ENCODE data around the gene FBXO21.

Gene FBXO21

DNA sequence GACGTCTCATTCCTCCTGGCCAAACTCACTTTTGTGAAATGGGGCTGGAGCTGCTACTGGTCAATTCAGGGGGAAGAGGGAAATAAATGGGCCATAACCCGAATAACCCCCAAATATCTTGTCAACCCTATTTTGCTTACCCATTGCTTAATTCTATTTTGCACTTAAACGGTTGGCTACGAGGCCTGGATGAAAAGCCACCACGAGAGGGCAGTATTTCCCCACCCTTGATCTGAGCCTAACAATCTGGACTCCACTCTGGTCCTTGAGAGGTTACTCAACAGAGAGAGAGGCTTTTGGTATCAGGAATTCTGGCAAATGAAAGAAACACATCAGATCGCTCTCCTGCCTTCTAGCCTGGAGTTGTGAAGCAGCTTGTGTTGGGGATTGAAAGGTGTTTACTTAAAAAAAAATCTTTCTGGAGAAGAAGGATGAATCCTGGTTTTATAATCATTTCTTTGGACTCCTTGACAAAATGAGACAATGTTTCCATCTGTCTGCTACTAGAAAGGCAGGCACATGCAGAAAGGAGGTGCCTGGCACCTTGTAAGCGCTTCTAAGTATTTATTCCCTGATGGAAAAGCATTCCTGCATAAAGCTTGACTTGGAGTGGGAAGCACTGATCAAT is 22.4 kb upstream of the FBXO21 start:
- Histone ChIP-seq H3K9me3 (replicated peaks; ENCODE audit: insufficient read depth, low read length) (no peaks in the 10 kb centered on the region), H3F3A (ENCODE audit: insufficient read depth, low read length) (no peaks in the 10 kb centered on the region), H3K4me1 (ENCODE audit: low read length) (no peaks in the 10 kb centered on the region), H3K4me2 (ENCODE audit: low read depth, low read length) (no peak overlapping the region), H4K20me1 (ENCODE audit: insufficient read depth, low read length) (no peaks in the 10 kb centered on the region), H3K9ac (ENCODE audit: low read length) (no peak overlapping the region), H3K9me2 (replicated peaks; ENCODE audit: insufficient read depth, low read length) (no peaks in the 10 kb centered on the region), H2AFZ (ENCODE audit: low read length) (no peak overlapping the region), H3K27me3 (replicated peaks; ENCODE audit: insufficient read depth, low read length) (peaks cover 3% of the 10 kb centered on the region), H3K27ac (ENCODE audit: low read length) (no peak overlapping the region), H3K79me2 (ENCODE audit: low read length) (no peaks in the 10 kb centered on the region), H3K36me3 (replicated peaks; ENCODE audit: insufficient read depth, low read length) (no peaks in the 10 kb centered on the region), H3K4me3 (ENCODE audit: low read length) (no peak overlapping the region)
- DNase-seq, result peak; percentile 40
- TF ChIP-seq CTCF (IDR thresholded peaks at IDR 0.05; ENCODE audit: low read length) (peak; percentile 71), EZH2phosphoT487 (IDR thresholded peaks at IDR 0.05; ENCODE audit: low read length) (no peak)

DNA sequence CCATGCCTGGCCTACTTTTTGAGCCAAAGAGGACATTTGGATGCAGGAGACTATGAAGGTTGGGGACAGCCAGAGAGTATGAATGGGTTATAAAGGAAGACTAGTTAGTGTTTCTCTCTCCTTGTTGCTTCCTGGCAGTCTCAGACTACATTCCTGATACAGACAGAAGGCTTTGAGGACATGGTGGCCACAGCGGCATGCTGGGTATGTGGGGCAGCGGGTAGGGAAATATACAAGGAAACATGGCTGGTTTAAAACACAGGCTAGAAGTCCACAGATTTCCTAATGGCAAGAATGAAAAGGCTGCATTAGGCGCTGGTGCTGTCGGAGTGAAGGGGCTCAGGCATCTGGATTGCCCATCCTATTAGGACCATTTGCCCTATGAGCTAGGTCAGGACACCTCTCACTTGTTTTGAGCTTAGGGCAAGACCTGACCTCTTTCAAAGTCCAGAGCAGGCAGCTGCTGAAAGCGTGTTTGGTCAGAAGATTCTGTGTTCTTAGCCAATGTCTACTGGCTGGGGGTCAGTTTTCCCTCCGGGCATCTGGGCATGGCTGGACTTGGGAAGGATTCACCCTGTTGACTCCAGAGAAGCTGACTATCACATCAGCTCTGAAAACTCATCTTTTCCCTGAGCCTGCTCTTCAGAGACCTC is 20.1 kb upstream of the FBXO21 start:
- Histone ChIP-seq H3K79me2 (ENCODE audit: low read length) (no peaks in the 10 kb centered on the region), H3K4me3 (ENCODE audit: low read length) (no peak overlapping the region), H3K4me1 (ENCODE audit: low read length) (no peaks in the 10 kb centered on the region), H3K9ac (ENCODE audit: low read length) (no peak overlapping the region), H2AFZ (ENCODE audit: low read length) (no peak overlapping the region), H3K9me2 (replicated peaks; ENCODE audit: insufficient read depth, low read length) (no peaks in the 10 kb centered on the region), H3K27ac (ENCODE audit: low read length) (no peak overlapping the region), H4K20me1 (ENCODE audit: insufficient read depth, low read length) (no peaks in the 10 kb centered on the region), H3K36me3 (replicated peaks; ENCODE audit: insufficient read depth, low read length) (no peaks in the 10 kb centered on the region), H3F3A (ENCODE audit: insufficient read depth, low read length) (no peaks in the 10 kb centered on the region), H3K27me3 (replicated peaks; ENCODE audit: insufficient read depth, low read length) (no peaks in the 10 kb centered on the region; the same call in 1 of the 2 replicates), H3K4me2 (ENCODE audit: low read depth, low read length) (no peak overlapping the region), H3K9me3 (replicated peaks; ENCODE audit: insufficient read depth, low read length) (no peaks in the 10 kb centered on the region)
- TF ChIP-seq CTCF (IDR thresholded peaks at IDR 0.05; ENCODE audit: low read length) (no peak), EZH2 (optimal IDR thresholded peaks at IDR 0.05; ENCODE audit: low read depth, low read length) (no peak), EZH2phosphoT487 (IDR thresholded peaks at IDR 0.05; ENCODE audit: low read length) (no peak)
- DNase-seq, result no peak

- TF ChIP-seq EZH2 (optimal IDR thresholded peaks at IDR 0.05; ENCODE audit: low read depth, low read length), result no peak
- no peak for TF ChIP-seq EZH2phosphoT487 (IDR thresholded peaks at IDR 0.05; ENCODE audit: low read length)
- TF ChIP-seq CTCF (IDR thresholded peaks at IDR 0.05; ENCODE audit: low read length), result no peak
- DNase-seq, result no peak
- Histone ChIP-seq H3K36me3 (replicated peaks; ENCODE audit: insufficient read depth, low read length) (no peaks in the 10 kb centered on the region), H4K20me1 (ENCODE audit: insufficient read depth, low read length) (no peaks in the 10 kb centered on the region), H3F3A (ENCODE audit: insufficient read depth, low read length) (no peaks in the 10 kb centered on the region), H3K4me3 (ENCODE audit: low read length) (no peak overlapping the region), H3K4me2 (ENCODE audit: low read depth, low read length) (no peak overlapping the region), H3K9me2 (replicated peaks; ENCODE audit: insufficient read depth, low read length) (no peaks in the 10 kb centered on the region), H3K27me3 (replicated peaks; ENCODE audit: insufficient read depth, low read length) (no peaks in the 10 kb centered on the region; the same call in 1 of the 2 replicates), H3K4me1 (ENCODE audit: low read length) (no peaks in the 10 kb centered on the region), H2AFZ (ENCODE audit: low read length) (no peak overlapping the region), H3K79me2 (ENCODE audit: low read length) (no peaks in the 10 kb centered on the region), H3K9me3 (replicated peaks; ENCODE audit: insufficient read depth, low read length) (no peaks in the 10 kb centered on the region), H3K9ac (ENCODE audit: low read length) (no peak overlapping the region), H3K27ac (ENCODE audit: low read length) (no peak overlapping the region)
Observed at GRCh38 chr12:117209626-117210025, 19.4 kb upstream of the FBXO21 start.

Measured in MM.1S (cell line).